Myocyte (in vitro differentiated cells): ENCODE results near the gene RRP9. TPM values are rescaled to one million over a fixed set of nuclear protein-coding genes. Genes with fewer than 3 reads are reported as not detected.

Experiments
- DNase-seq: peaks from one replicate; pipeline ENCODE4 v3.0.0-alpha.2; 2012; ENCODE audit warnings: low read depth
- total RNA-seq: library from RNA; depleted of rRNA; stranded (reverse); fragments of >200 nt; gene quantifications from 2 replicates; pipeline ENCODE4 v1.2.3, GENCODE V29; 2014

RRP9 gene
- total RNA-seq, 1 donor from 2014 or later, result 22.3 TPM

DNA sequence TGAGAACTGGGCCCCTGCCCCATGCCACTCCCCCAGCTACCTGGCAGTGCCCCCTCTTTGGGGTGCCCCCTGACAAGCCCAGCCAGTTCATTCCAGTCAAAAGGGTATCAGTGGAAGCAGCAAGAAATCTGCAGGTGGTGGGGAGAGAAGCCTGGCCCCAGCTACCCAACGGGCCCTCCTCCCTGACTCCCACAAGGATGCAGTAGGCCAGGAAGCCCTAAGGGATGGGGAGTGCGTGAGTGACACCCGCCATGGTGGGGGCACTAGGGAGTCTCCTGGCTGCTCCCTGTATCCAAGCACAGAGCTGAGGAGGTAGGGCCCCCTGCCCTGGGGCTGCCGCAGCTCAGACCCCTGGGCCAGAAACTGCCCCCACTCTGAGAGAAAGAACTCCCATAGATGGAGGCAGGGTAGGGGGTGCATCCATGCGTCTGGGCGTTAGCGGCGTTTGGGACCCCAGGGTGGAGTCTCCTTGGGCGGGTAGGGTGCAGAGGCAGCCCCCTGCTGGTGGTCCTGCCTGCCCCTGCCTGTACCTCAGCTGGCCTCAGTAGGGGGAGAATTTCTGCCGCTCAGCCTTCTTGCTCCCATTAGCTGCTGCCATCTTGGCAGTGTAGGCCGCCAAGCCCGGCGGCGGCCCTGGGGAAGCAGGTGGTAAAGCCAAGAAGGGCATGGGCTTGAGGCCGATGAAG is 16.0 kb upstream of the RRP9 start:
- DNase-seq, result no peak

DNA sequence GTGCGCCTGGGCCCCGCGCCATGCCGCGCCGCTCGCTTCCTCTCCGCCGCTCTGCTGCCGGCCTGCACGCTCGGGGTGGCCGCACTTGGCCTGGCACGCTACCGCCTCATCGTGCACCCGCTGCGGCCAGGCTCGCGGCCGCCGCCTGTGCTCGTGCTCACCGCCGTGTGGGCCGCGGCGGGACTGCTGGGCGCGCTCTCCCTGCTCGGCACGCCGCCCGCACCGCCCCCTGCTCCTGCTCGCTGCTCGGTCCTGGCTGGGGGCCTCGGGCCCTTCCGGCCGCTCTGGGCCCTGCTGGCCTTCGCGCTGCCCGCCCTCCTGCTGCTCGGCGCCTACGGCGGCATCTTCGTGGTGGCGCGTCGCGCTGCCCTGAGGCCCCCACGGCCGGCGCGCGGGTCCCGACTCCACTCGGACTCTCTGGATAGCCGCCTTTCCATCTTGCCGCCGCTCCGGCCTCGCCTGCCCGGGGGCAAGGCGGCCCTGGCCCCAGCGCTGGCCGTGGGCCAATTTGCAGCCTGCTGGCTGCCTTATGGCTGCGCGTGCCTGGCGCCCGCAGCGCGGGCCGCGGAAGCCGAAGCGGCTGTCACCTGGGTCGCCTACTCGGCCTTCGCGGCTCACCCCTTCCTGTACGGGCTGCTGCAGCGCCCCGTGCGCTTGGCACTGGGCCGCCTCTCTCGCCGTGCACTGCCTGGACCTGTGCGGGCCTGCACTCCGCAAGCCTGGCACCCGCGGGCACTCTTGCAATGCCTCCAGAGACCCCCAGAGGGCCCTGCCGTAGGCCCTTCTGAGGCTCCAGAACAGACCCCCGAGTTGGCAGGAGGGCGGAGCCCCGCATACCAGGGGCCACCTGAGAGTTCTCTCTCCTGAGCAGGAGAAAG is 14.4 kb upstream of the RRP9 start:
- DNase-seq, result no peak

DNA sequence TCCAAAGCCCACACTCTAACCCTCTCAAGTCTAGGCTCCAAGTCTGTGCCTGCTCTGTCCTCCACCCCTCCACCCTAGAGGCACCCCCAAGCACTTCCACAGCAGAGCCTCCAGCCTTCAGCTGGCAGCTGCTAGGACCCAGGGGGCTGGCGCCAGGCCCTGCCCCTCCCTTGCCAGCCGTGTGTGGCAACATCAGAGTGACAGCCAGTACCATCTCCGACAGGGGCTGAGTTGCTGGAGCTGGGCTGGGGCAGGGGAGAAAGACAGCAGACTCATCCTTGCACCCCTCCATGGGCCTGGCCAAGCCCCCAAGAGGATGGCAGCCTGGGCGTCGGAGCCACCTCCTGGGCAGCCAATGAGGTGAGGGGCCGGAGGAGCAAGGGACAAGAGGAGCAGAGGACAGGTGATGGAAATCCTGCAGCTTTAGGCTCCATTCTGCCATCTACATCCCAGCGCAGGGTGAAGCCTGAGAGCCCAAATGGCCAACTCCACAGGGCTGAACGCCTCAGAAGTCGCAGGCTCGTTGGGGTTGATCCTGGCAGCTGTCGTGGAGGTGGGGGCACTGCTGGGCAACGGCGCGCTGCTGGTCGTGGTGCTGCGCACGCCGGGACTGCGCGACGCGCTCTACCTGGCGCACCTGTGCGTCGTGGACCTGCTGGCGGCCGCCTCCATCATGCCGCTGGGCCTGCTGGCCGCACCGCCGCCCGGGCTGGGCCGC is 13.6 kb upstream of the RRP9 start, which contains the start of gene GPR62:
TSS of gene GPR62 (plus strand) at position 207 of the 718 bp plus-strand sequence. CDS start at position 479, 272 bp downstream.
- DNase-seq, result peak; percentile 51

DNA sequence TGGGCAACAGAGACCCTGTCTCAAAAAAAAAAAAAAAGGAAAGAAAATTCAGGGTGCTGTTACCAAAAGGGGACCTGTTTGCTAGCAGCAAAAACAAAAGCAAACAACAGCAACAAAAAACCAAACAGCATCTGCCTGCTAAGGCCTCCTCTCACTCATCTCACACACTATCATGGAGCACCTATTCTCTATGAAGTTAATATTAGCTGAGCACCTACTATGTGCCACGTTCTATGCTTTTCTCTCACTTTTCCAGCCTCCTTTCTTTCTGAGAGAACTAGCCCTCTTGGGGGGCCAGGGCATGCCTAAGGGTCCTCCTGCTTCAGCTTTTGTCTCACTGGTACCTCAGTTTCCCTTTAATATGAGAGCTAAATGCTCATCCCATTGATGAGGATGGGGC is 13.0 kb upstream of the RRP9 start:
- no peak for DNase-seq

DNA sequence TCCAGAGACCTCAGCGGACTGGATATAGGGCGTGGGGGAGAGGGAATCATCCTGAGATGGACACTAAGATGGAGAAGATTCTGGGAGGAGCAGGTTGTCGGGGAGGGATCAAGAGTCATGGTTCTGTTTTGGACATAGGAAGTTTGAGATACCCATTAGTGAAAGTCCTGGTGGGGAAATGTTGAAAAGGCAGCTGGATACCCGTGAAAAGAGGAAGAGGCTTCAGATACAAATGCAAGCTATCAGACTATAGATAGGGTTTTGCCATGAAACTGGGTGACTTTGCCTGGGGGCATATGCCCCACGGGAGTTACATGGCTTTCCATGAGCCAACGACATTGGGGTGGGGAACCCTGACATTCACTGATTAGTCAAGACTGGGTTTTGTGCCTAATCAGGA is 12.4 kb upstream of the RRP9 start:
- DNase-seq, result no peak

DNA sequence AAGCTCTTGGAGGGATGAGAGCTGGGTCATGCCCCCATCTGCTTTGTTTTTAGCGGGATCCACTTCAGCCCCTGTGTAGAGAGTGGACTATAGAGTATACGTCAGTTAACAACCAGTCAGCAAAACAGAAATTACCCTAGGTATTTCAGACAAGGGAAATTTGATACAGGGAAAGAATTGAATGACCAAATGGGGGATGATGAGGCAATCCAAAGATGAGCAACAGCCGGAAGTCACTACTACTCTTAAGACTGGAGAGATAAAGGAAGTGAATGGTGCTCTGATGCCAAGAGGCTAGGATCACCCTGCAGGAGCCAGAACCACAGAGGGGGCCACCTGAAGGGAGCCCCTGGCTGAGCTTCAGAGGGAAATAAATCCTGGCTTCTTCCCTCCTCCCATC is 11.7 kb upstream of the RRP9 start:
- DNase-seq, result peak; percentile 57

DNA sequence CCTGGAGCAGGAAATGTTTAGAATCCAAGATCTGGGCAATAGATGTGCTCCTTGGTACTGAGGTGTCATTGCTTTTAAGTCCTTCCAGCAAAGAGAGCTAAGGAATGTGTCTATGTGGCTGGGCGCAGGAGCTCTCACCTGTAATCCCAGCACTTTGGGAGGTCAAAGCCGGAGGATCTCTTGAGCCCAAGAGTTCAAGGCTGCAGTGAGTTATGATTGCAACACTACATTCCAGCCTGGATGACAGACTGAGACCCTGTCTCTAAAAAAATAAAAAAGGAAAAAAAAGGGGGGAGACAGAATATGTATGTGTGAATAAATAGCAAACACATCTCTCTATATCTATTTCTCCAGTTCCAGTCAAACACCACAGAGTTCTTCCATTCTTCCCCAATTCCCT is 9.2 kb upstream of the RRP9 start:
- no peak for DNase-seq

DNA sequence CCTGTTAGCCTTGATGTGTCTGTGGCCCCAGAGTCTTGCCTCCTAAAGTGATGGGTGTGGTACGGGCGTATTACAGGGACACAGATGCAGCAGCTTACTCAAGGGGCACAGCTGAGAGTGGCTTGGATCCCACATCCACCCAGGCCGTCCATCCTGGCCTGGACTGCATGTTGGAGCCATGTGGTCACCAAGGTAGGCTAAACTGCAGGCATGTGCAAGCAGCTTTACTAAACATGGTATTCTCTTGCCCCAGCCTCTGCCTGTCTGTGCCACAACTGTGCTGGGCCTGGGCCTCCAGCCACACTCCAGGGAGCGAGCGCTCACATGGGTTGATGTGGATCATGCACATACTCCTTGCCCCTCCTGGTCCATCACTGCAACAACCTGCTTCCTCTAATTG is 7.4 kb upstream of the RRP9 start:
- DNase-seq, result no peak

DNA sequence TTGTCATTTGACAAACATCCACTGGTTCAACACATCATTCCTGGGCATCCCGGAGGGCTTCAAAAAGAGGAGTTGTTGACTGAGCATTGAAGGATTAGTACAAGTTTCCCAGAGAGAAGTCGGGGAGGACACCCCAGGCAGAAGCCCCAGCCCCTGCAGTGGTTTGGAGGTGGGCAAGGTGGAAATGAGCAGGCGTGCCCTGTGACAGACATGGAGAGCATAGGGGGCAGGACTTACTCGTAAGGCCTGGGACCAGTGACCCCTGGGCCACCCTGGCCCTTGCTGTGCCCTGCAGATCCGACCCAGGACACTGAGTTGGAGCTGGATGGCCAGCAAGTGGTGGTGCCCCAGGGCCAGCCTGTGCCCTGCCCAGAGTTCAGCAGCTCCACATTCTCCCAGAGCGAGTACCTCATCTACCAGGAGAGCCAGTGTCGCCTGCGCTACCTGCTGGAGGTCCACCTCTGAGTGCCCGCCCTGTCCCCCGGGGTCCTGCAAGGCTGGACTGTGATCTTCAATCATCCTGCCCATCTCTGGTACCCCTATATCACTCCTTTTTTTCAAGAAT is 6.4 kb upstream of the RRP9 start:
- DNase-seq, result no peak

DNA sequence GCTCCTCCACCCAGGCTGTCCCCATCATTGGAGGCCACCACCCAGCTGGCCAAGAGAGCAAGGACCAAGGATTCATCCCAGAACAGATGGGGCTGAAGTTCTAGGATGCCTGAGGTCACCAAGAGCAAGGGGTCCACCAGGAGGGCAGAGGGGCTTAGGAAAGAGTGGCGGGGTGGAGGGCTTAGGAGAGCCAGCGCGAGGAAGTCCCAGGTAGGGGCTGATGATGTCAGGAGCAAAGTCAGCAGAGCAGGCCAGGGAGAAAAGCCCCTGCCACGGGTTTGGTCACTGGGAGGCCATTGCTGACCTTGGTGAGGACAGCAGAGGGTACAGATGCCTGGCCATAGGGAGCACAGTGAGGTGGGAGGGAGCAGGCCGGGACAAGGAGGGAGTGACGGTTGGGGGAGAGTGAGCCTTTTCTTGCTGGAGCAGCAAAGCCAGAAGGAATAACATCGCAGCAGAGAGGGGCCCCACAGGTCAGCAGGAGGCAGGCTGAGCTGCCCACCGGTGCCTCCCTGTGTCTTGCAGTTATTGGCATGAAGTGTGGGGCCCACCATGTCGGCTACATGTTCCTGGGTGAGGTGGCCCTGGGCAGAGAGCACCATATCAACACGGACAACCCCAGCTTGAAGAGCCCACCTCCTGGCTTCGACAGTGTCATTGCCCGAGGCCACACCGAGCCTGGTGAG is 5.7 kb upstream of the RRP9 start:
- DNase-seq, result no peak

DNA sequence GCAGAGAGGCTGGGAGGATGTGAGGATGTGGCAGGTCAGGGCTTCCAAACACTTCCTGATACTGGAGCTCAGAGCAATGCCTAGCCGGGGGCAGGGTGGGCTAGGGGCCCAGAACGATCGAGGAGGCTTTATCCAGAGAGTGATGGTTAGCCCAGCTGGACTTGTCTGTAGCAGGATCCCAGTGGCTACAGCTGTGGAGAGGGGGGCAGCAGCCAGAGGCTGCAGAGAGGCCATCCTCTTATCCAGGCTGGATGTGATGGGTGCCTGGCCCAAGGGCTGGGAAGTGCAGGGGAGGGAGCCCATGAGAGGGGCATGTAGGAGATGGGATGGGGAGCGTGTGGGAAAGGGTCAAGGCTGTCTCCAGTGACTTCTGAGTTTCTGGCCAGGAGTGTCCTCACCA is 5.1 kb upstream of the RRP9 start:
- no peak for DNase-seq

DNA sequence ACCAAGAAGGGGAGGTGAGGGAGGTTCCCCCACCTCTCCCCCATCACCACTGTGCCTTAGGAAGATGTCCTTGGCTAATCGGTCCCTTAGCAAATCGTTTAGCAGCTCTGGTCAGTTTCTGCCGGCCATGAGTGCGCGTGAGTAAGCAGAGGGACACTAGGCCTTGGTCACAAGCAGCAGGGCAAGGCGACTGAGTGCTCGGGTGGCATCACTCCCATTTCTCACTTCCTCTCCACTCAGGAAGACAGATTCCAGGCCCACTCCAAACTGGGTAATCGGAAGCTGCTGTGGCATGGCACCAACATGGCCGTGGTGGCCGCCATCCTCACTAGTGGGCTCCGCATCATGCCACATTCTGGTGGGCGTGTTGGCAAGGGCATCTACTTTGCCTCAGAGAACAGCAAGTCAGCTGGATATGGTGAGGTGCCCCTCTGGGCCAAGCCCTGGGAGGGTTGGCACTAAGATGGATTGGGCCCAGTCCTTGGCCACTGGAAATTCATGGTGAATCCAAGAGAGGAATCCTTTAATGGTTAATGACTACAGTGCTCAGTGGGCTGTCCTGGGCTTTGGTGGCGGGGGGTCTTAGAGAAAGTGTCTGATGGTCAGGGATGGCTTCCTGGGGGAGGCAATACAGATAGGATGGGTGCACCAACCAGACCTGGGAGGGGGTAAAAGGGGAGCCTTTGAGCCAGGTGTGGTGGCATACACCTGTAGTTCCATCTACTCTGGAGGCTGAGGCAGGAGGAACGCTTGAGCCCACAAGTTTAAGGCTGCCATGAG is 4.4 kb upstream of the RRP9 start:
- DNase-seq, result no peak

DNA sequence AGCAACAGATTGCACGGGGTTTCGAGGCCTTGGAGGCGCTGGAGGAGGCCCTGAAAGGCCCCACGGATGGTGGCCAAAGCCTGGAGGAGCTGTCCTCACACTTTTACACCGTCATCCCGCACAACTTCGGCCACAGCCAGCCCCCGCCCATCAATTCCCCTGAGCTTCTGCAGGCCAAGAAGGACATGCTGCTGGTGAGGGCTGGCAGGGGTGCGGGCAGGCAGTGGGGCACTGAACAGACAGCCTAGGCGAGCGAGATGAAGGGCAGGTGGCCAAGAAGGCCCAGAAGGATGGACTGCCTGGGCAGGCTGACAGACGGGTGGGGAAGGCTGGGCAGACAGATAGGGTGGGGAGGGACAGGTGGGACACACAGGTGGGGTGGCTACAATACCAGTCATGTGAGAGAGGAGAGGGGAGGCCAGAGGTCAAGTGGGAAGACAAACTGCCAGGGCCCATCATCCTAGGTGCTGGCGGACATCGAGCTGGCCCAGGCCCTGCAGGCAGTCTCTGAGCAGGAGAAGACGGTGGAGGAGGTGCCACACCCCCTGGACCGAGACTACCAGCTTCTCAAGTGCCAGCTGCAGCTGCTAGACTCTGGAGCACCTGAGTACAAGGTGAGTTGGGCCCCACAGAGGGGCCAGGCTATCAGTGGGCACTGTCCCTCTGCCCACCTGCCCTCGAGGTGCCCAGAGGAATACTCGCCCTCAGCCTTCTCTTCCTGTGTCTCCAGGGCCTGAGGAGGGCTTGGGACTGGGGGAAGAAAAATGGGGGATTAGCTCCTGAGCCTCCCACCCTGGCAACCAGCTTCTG is 3.5 kb upstream of the RRP9 start:
- no peak for DNase-seq

DNA sequence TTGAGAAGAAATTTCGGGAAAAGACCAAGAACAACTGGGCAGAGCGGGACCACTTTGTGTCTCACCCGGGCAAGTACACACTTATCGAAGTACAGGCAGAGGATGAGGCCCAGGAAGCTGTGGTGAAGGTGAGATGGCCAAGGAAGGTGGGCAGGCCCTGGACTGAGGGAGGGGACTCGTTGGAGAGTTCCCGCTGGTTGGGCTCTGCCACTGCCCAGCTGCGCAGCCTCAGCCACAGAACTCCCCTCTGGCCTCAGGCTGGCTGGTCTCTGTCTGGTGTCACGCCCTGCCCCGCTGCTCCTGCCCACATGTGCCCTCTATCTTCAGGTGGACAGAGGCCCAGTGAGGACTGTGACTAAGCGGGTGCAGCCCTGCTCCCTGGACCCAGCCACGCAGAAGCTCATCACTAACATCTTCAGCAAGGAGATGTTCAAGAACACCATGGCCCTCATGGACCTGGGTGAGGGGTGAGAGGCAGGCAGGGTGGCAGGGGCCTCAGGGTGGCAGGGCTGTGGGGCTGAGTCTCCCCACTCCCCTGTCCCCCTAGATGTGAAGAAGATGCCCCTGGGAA is 2.8 kb upstream of the RRP9 start:
- no peak for DNase-seq

DNA sequence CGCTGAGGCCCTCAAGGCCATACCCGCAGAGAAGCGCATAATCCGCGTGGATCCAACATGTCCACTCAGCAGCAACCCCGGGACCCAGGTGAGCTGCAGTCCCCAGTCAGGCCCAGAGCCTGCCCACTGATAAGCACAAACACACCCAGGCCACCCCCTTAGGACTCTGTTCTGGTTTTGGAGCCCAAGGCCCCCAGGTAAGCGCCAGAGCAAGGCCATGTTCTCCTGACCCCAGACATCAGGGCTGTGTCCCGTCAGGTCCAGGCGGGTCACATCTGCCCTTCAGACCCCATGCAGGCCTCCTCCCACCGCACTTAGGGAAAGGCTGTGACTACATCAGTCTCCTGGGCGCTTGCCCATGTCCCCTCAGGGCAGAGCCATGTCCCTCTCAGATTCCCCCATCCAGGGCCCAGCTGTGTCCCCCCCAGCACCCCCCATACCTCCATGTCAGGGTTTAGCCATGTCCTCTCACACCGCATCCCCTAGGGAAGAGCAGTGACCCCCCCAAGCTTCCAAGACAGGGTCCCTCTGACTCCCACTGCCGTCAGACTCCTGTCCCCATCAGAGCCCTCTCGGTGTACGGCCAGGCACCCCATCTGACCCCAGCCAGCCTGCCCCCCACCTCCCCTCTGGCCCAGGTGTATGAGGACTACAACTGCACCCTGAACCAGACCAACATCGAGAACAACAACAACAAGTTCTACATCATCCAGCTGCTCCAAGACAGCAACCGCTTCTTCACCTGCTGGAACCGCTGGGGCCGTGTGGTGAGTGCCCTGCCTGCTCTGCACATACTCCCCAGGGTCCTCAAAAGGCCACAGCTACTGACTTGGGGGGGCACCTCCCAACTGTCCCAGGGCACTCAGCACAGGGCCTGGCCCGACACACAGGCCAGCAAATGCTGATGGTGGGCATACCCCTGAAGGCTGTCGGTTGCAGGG is 2.0 kb upstream of the RRP9 start:
- no peak for DNase-seq

DNA sequence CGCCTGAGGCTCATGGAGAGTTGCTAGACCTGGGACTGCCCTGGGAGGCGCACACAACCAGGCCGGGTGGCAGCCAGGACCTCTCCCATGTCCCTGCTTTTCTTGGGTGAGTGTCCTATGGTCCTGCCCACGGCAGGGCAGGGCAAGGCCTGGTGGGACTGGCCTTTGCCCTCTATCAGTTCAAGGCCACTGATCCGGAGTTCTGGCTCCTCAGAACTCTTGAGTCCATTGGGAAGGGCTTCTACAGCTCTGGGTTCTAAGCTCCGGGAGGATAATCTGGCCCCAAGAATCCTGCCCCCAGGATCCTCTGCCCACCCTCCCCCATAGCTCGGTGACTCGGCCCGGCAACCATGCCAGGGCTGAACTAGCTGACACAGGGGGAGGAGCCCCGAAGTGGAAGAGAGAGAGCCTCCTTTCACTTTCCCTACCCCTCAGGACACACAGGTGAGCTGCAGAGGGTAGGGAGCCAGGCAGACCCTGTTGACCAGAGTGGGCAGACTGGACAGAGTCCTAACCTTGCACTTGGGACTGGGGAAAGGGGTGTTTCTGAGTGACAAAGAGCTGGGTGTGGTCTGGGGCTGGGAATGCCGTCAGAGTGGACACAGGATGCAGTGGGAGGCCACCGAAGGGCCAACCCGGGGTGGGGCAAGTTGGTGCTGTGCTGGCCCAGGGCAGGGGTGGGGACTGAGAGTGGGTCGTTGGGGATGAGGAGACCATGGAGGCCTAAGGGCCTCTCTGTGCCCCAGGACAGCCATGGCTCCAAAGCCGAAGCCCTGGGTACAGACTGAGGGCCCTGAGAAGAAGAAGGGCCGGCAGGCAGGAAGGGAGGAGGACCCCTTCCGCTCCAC is 1.1 kb upstream of the RRP9 start:
- DNase-seq, result peak; percentile 75

DNA sequence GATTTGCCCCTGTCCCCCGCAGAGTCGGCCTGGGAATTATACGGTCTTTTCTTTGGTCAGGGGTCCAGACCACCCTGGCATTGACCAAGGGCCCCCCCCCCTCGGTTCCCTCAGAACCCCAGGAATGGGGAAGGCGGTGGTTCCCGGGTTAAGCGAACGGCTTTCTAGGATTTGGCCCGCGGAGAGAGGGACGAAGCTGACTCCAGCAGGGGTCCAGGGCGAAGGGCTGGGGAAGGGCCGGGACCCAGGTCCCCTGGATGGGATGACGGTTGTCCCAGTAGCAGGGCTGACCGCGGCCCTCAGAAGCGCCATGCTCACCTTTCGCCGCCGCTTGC is 274 bp downstream of the RRP9 start:
- no peak for DNase-seq
